H9 (cell line): Measurements from ENCODE around the gene GDI1. TPM values are rescaled to one million over a fixed set of nuclear protein-coding genes. Genes with fewer than 3 reads are reported as not detected.
A peak's percentile ranks its signal among the peaks of the same experiment; 100 is the strongest.

Experiments
- DNase-seq: peaks from one replicate; pipeline ENCODE4 v3.0.0-alpha.2; 2017
- H2AFZ ChIP-seq: one replicate; pipeline ENCODE4 v1.6.1; 2013; ENCODE audit warnings: mild to moderate bottlenecking, low read length, control low read depth, moderate library complexity
- H2AK5ac ChIP-seq: 2 replicates; pipeline ENCODE4 v1.6.1; 2013; ENCODE audit warnings: low read length, control low read depth, mixed read lengths; ENCODE audit not compliant: insufficient read length
- H2BK120ac ChIP-seq: one replicate; pipeline ENCODE4 v1.6.1; 2013; ENCODE audit warnings: low read depth, mild to moderate bottlenecking, low read length, control low read depth, inconsistent platforms; ENCODE audit not compliant: poor library complexity, severe bottlenecking
- H2BK12ac ChIP-seq: 2 replicates; pipeline ENCODE4 v1.6.1; 2013; ENCODE audit warnings: low read length, control low read depth, mixed read lengths, low read depth; ENCODE audit not compliant: insufficient read length
- H2BK15ac ChIP-seq: 2 replicates; pipeline ENCODE4 v1.6.1; 2013; ENCODE audit warnings: low read depth, low read length, control low read depth
- H2BK20ac ChIP-seq: one replicate; pipeline ENCODE4 v1.6.1; 2013; ENCODE audit warnings: low read depth, mild to moderate bottlenecking, low read length, control low read depth, inconsistent platforms; ENCODE audit not compliant: poor library complexity, severe bottlenecking
- H2BK5ac ChIP-seq: 2 replicates; pipeline ENCODE4 v1.6.1; 2013; ENCODE audit warnings: low read length, control low read depth, mixed read lengths; ENCODE audit not compliant: insufficient read length
- H3K14ac ChIP-seq: 2 replicates; pipeline ENCODE4 v1.6.1; 2013; ENCODE audit warnings: low read length, control low read depth; ENCODE audit not compliant: insufficient read depth
- H3K18ac ChIP-seq: 2 replicates; pipeline ENCODE4 v1.6.1; 2013; ENCODE audit warnings: low read depth, mild to moderate bottlenecking, mixed read lengths, low read length, control low read depth; ENCODE audit not compliant: insufficient read length
- H3K23ac ChIP-seq: 2 replicates; pipeline ENCODE4 v1.6.1; 2013; ENCODE audit warnings: low read length, control low read depth, mixed read lengths, low read depth; ENCODE audit not compliant: insufficient read length
- H3K23me2 ChIP-seq: 2 replicates; pipeline ENCODE4 v1.6.1; 2013; ENCODE audit warnings: low read depth, mild to moderate bottlenecking, mixed read lengths, low read length, control low read depth; ENCODE audit not compliant: insufficient read length, poor library complexity, severe bottlenecking
- H3K27ac ChIP-seq: 2 replicates; pipeline ENCODE4 v1.5.1; 2013; ENCODE audit warnings: low read length, control low read depth, mixed read lengths, low read depth; ENCODE audit not compliant: insufficient read length
- H3K27me3 ChIP-seq: 2 replicates; pipeline ENCODE4 v1.6.1; 2013; ENCODE audit warnings: low read length, control low read depth, inconsistent platforms; ENCODE audit not compliant: insufficient read depth
- H3K4ac ChIP-seq: 2 replicates; pipeline ENCODE4 v1.6.1; 2013; ENCODE audit warnings: low read depth, mild to moderate bottlenecking, control low read depth, inconsistent platforms, low read length, moderate library complexity
- H3K4me1 ChIP-seq: 2 replicates; pipeline ENCODE4 v1.6.1; 2013; ENCODE audit warnings: low read length, control low read depth, inconsistent platforms; ENCODE audit not compliant: insufficient read depth
- H3K4me2 ChIP-seq: 2 replicates; pipeline ENCODE4 v1.6.1; 2013; ENCODE audit warnings: low read length, control low read depth, mixed read lengths; ENCODE audit not compliant: insufficient read length, insufficient read depth
- H3K56ac ChIP-seq: 2 replicates; pipeline ENCODE4 v1.6.1; 2013; ENCODE audit warnings: low read depth, mild to moderate bottlenecking, mixed read lengths, low read length, control low read depth; ENCODE audit not compliant: insufficient read length
- H3K79me1 ChIP-seq: 2 replicates; pipeline ENCODE4 v1.6.1; 2013; ENCODE audit warnings: low read depth, mild to moderate bottlenecking, moderate library complexity, low read length, control low read depth, inconsistent platforms; ENCODE audit not compliant: insufficient read depth, poor library complexity, severe bottlenecking
- H3K79me2 ChIP-seq: 2 replicates; pipeline ENCODE4 v1.6.1; 2013; ENCODE audit warnings: low read length, control low read depth, inconsistent platforms; ENCODE audit not compliant: insufficient read depth
- H3K9ac ChIP-seq: 2 replicates; pipeline ENCODE4 v1.6.1; 2013; ENCODE audit warnings: low read length, control low read depth, mixed read lengths; ENCODE audit not compliant: insufficient read length; ENCODE audit errors: extremely low read depth
- H3K9me3 ChIP-seq: one replicate; pipeline ENCODE4 v1.6.1; 2013; ENCODE audit warnings: low read depth, low read length, inconsistent platforms; ENCODE audit not compliant: control insufficient read depth
- H3T11ph ChIP-seq: one replicate; pipeline ENCODE4 v1.6.1; 2013; ENCODE audit warnings: mild to moderate bottlenecking, low read length, control low read depth, inconsistent platforms
- H4K20me1 ChIP-seq: one replicate; pipeline ENCODE4 v1.6.1; 2013; ENCODE audit not compliant: control insufficient read depth, insufficient read length, insufficient read depth
- H4K5ac ChIP-seq: 2 replicates; pipeline ENCODE4 v1.6.1; 2013; ENCODE audit warnings: low read depth, mild to moderate bottlenecking, mixed read lengths, low read length, control low read depth; ENCODE audit not compliant: insufficient read length
- H4K8ac ChIP-seq: replicated peaks from 2 replicates; pipeline ENCODE4 v1.6.1; 2013; ENCODE audit warnings: low read length, control low read depth, mixed read lengths, low read depth; ENCODE audit not compliant: insufficient read length
- H4K91ac ChIP-seq: 2 replicates; pipeline ENCODE4 v1.6.1; 2013; ENCODE audit warnings: low read depth, mild to moderate bottlenecking, moderate library complexity, mixed read lengths, low read length, control low read depth; ENCODE audit not compliant: insufficient read length
- H3K27ac Mint-ChIP-seq, 3 experiments: 2 replicates in 2 of 3; 3 replicates in 1 of 3; pipeline ENCODE4 v1.8.0; 2020 to 2021; ENCODE audit warnings: mixed read lengths in 3 of 3, mild to moderate bottlenecking in 1 of 3, moderate library complexity in 1 of 3
- H3K27me3 Mint-ChIP-seq: 2 replicates; pipeline ENCODE4 v1.8.0; 2021; ENCODE audit warnings: low read depth, mild to moderate bottlenecking, moderate library complexity, mixed read lengths
- H3K36me3 Mint-ChIP-seq, 3 experiments: 2 replicates in 2 of 3; 3 replicates in 1 of 3; pipeline ENCODE4 v1.8.0; 2020 to 2021; ENCODE audit warnings: low read depth in 3 of 3, mixed read lengths in 3 of 3; ENCODE audit not compliant: insufficient read depth in 1 of 3
- H3K4me1 Mint-ChIP-seq, 2 experiments: 2 replicates each; pipeline ENCODE4 v1.8.0; 2020; ENCODE audit warnings: mixed read lengths in 2 of 2
- H3K4me3 Mint-ChIP-seq, 2 experiments: 2 replicates in 1 of 2; 3 replicates in 1 of 2; pipeline ENCODE4 v1.8.0; 2020 to 2021; ENCODE audit warnings: mild to moderate bottlenecking in 2 of 2, mixed read lengths in 2 of 2, moderate library complexity in 1 of 2
- H3K9me3 Mint-ChIP-seq, 2 experiments: 2 replicates in 1 of 2; 3 replicates in 1 of 2; pipeline ENCODE4 v1.8.0; 2020; ENCODE audit warnings: mild to moderate bottlenecking in 2 of 2, mixed read lengths in 2 of 2, moderate library complexity in 1 of 2
- CTCF ChIP-seq: fragments of 200-600 bp; sonication (generic); conservative IDR thresholded peaks from 3 replicates; pipeline ENCODE4 v1.8.0; 2021; ENCODE audit warnings: antibody characterized with exemption, mild to moderate bottlenecking
- WGBS: extraction: QIAGEN DNeasy Blood & Tissue Kit; methylation state at CpG from one replicate; pipeline ENCODE4 v1.1.7; 2013; ENCODE audit warnings: missing lambda C conversion rate, low lambda C conversion rate, mixed read lengths; ENCODE audit not compliant: insufficient read length; ENCODE audit errors: extremely low coverage; 5-methylcytosine and 5-hydroxymethylcytosine counted together
- total RNA-seq: library from RNA; stranded (reverse); gene quantifications from 2 replicates; pipeline ENCODE4 v1.2.1, GENCODE V29; 2021

Gene GDI1
- total RNA-seq, 1 experiment from 2014 or later: 111 TPM

- no peak overlapping the region for H2BK15ac ChIP-seq
- no peak for DNase-seq
Measured at GRCh38 chrX:154458954-154459778, 22.2 kb downstream of the GDI1 start.

More at GRCh38 chrX:154458954-154459778, 22.2 kb downstream of the GDI1 start:
- no peak overlapping the region for H2BK120ac ChIP-seq
- H4K20me1 ChIP-seq: no peaks in the 10 kb centered on the region
- H3K56ac ChIP-seq: no peak overlapping the region
- H2BK12ac ChIP-seq: no peak overlapping the region
- no peak for TF ChIP-seq CTCF
- no peak overlapping the region for H3K27ac Mint-ChIP-seq
- H2BK5ac ChIP-seq: no peak overlapping the region
- no peak overlapping the region for H3T11ph ChIP-seq
- H3K27ac ChIP-seq: no peak overlapping the region
- H2AFZ ChIP-seq: no peak overlapping the region
- no peak overlapping the region for H4K91ac ChIP-seq
- no peak overlapping the region for H3K14ac ChIP-seq
- no peak overlapping the region for H3K18ac ChIP-seq
- WGBS: no CpG with 5 or more reads among the region's 15 CpGs
- H3K27me3 ChIP-seq: no peaks in the 10 kb centered on the region; the same call in 1 of the 2 replicates
- H3K36me3 Mint-ChIP-seq: peaks cover 25 to 30% (median 26%) of the 10 kb centered on the region in 3 experiments
- H3K23ac ChIP-seq: no peak overlapping the region
- no peaks in the 10 kb centered on the region for H3K79me2 ChIP-seq
- H3K4me3 Mint-ChIP-seq: peak overlapping the region; percentile 72 to 83
- peaks cover 0 to 7% of the 10 kb centered on the region in 2 experiments; a peak in 1 of 4 replicates for H3K4me1 Mint-ChIP-seq
- H4K8ac ChIP-seq: no peak overlapping the region
- H3K4me2 ChIP-seq: peak overlapping the region; percentile 48
- H2BK20ac ChIP-seq: no peak overlapping the region
- H3K4ac ChIP-seq: no peak overlapping the region
- no peak overlapping the region for H4K5ac ChIP-seq
- peaks cover 8% of the 10 kb centered on the region for H3K23me2 ChIP-seq
- peaks cover 58 to 80% of the 10 kb centered on the region in 2 experiments for H3K9me3 Mint-ChIP-seq
- H2AK5ac ChIP-seq: no peak overlapping the region
- no peak overlapping the region for H3K9ac ChIP-seq
- peaks cover 25% of the 10 kb centered on the region for H3K27me3 Mint-ChIP-seq
- H3K79me1 ChIP-seq: no peaks in the 10 kb centered on the region
- H3K9me3 ChIP-seq: peaks cover 18% of the 10 kb centered on the region
- H3K4me1 ChIP-seq: no peaks in the 10 kb centered on the region
